Activated naive CD8-positive, alpha-beta T cell treated with anti-CD3 and anti-CD28 coated beads for 36 hours (primary cell): ENCODE data around the gene CDKN2AIPNL. TPM values are rescaled to one million over a fixed set of nuclear protein-coding genes. Genes with fewer than 3 reads are reported as not detected.

Source experiments
- total RNA-seq, 2 experiments: library from RNA; stranded (reverse); gene quantifications; one replicate each; pipeline ENCODE4 v1.2.3, GENCODE V29; 2021

CDKN2AIPNL gene
- total RNA-seq, 2 experiments from 2014 or later = 42.6 to 44.5 TPM

Other genes starting within 250 kb of the CDKN2AIPNL start
- gene SKP1, start 234.9 kb downstream of the CDKN2AIPNL start, total RNA-seq = 100 to 1,000 TPM; 253 to 260 TPM
- 100 to 1,000 TPM; 183 to 193 TPM for gene PPP2CA, start 185.8 kb downstream of the CDKN2AIPNL start, total RNA-seq
- 1 to 10 TPM; 1.6 to 3.6 TPM for gene CDKL3, start 44.7 kb downstream of the CDKN2AIPNL start, total RNA-seq
- gene UBE2B, start 40.3 kb downstream of the CDKN2AIPNL start, total RNA-seq = 10 to 100 TPM; 93.8 to 94.0 TPM
- gene JADE2, start 113.8 kb upstream of the CDKN2AIPNL start, total RNA-seq = 10 to 100 TPM; 80.2 to 80.3 TPM
- 10 to 100 TPM; 50.0 to 54.2 TPM for gene SAR1B, start 220.9 kb upstream of the CDKN2AIPNL start, total RNA-seq
- gene SEC24A, start 236.9 kb upstream of the CDKN2AIPNL start, total RNA-seq = 10 to 100 TPM; 22.6 to 24.2 TPM